Measurements from ENCODE around the gene SHISA6. TPM values are rescaled to one million over a fixed set of nuclear protein-coding genes. Genes with fewer than 3 reads are reported as not detected.

SHISA6 gene
- total RNA-seq, 1 donor from 2014 or later = not detected

- no peak overlapping the region for H3K27ac Mint-ChIP-seq
Measured at GRCh38 chr17:11461993-11462548, 221.1 kb downstream of the SHISA6 start.

DNA sequence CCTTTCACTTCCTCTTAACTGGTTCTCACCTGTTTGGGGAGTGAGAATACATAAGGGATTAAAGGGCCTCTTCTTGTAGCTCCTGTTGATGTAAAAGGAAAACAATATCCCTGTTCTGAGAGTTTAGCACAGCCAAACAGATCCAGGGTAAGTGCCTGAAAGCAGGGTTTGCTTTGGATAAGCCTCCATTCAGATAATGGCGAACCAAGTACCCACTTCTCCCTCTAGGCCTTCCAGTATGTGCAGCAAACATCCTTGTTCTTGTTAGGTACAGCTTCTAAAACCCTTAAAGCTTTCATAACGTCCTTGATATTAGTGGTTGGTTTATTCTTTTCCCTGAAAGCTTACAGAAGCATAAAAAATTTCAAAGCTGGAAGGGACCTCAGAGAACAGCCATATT is 226.6 kb downstream of the SHISA6 start:
- Mint-ChIP-seq H3K4me1 (ENCODE audit: low read depth) (no peaks in the 10 kb centered on the region), H3K9me3 (peaks cover 15% of the 10 kb centered on the region), H3K36me3 (ENCODE audit: low read depth) (no peaks in the 10 kb centered on the region), H3K27ac (no peak overlapping the region), H3K4me3 (no peak overlapping the region), H3K27me3 (ENCODE audit: insufficient read depth) (no peaks in the 10 kb centered on the region)
- intact Hi-C loops (cut with micrococcal nuclease) = no loop called here
- DNase-seq (ENCODE audit: low spot score) = no peak

More at GRCh38 chr17:11461993-11462548, 221.1 kb downstream of the SHISA6 start:
- Mint-ChIP-seq H3K27me3 (ENCODE audit: insufficient read depth) (no peaks in the 10 kb centered on the region), H3K4me1 (ENCODE audit: low read depth) (no peaks in the 10 kb centered on the region), H3K4me3 (no peak overlapping the region), H3K9me3 (peaks cover 20% of the 10 kb centered on the region), H3K36me3 (ENCODE audit: low read depth) (no peaks in the 10 kb centered on the region)
- intact Hi-C loops (cut with micrococcal nuclease) = no loop called here
- no peak for DNase-seq (ENCODE audit: low spot score)

DNA sequence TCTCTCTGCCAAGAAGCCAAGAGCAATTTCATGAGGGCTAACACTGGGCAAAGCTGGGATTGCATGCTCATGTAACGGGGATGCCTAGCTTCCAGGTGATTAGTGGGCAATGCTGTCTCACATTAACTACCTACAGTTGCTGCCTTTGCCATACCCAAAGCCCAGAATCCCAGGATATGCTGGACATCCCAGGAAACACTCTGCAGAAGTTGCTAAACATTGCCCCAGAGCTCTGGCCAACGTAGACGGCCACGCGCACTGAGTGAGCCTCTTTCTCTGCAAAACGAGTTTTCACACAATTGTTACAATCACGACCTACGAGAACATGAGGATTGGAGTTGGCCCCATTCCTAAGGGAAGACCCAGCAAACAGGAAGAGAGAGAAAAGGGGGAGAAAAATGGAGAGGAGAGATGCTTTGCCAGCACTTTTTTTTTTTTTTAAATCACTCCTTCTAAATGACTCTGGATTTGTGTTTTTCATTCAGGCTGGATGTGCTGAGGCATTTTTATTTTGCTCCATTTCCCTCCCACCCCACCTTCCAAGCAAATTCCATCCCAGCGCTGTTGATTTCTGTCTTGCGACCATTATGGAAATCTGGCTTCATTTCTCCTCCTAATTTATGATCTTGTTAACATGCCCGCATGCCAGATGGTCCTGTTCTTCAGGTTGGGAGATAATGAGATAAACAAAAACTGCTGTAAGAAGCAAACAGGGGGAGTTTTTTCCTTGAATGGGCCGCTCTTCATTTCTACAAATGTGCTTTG is 244.5 kb downstream of the SHISA6 start:
- Mint-ChIP-seq H3K27me3 (ENCODE audit: insufficient read depth) (no peaks in the 10 kb centered on the region), H3K9me3 (peaks cover 6% of the 10 kb centered on the region), H3K4me3 (no peak overlapping the region), H3K36me3 (ENCODE audit: low read depth) (no peaks in the 10 kb centered on the region), H3K27ac (no peak overlapping the region), H3K4me1 (ENCODE audit: low read depth) (no peaks in the 10 kb centered on the region)
- DNase-seq (ENCODE audit: low spot score) = no peak
- intact Hi-C loops (cut with micrococcal nuclease) = no loop called here

DNA sequence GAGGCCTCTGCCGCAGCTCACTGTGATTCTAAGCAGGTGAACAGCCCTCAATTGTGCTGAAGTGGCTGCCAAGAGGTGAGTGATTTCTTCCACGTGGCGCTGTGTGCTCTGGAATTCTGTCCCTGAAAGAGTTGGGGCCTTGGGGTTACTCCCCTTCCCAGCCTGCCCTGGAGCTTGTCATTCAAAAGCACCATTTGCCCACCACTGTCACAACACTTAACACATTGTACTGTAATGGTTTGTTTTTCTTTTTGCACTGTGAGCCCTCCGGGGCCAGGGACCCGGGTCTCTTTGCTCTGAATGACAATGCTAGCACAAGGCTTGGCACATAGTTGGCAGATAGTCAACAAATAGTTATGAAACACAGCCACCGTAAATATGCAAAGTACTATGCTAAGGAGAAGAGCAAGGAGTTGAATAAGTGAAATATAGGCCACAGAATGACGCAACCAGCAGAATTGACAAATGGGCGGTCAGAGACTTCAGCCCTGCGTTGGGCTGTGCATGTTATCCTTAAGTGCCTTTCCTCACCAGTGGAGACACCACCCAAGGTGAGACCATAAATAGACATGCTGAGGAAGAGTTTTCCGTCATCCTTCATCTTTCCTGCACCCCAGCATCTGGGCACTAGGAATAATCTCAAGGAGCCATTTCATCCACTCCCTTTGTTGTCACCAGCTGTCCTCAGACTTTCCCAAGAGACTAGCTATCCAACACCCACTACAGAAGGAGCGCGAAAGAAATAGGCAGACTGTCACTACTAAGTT is 245.3 kb downstream of the SHISA6 start:
- Mint-ChIP-seq H3K9me3 (peaks cover 4% of the 10 kb centered on the region), H3K27me3 (ENCODE audit: insufficient read depth) (no peaks in the 10 kb centered on the region), H3K4me3 (no peak overlapping the region), H3K4me1 (ENCODE audit: low read depth) (no peaks in the 10 kb centered on the region), H3K36me3 (ENCODE audit: low read depth) (no peaks in the 10 kb centered on the region), H3K27ac (no peak overlapping the region)
- intact Hi-C loops (cut with micrococcal nuclease) = no loop called here
- no peak for DNase-seq (ENCODE audit: low spot score)

- Mint-ChIP-seq H3K36me3 (ENCODE audit: low read depth) (no peaks in the 10 kb centered on the region), H3K27me3 (ENCODE audit: insufficient read depth) (no peaks in the 10 kb centered on the region), H3K4me1 (ENCODE audit: low read depth) (no peaks in the 10 kb centered on the region), H3K27ac (no peak overlapping the region), H3K9me3 (peaks cover 6% of the 10 kb centered on the region), H3K4me3 (no peak overlapping the region)
- no peak for DNase-seq (ENCODE audit: low spot score)
- intact Hi-C loops (cut with micrococcal nuclease) = no loop called here
Measured at GRCh38 chr17:11486868-11487310, 245.9 kb downstream of the SHISA6 start.

DNA sequence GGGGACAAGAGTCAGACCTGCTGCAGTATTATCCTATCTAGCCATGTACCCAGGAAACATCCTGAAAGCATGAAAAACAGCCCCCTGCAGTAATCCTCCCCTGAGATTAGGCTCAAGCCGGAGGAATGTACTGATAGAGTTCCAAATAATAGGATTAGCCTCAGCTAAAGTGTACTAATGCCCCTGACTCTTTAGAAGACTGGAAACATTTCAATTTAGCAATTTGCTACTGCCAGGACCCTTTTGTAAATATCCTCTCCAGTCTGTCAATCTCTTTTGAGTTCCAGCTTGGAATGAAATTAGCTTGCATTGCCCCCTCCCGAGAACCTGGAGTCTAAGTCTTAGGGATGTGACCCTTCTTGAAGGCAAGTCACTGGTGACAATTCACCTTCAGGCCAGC is 246.5 kb downstream of the SHISA6 start:
- Mint-ChIP-seq H3K4me3 (no peak overlapping the region), H3K27ac (no peak overlapping the region), H3K9me3 (peaks cover 9% of the 10 kb centered on the region), H3K27me3 (ENCODE audit: insufficient read depth) (no peaks in the 10 kb centered on the region), H3K4me1 (ENCODE audit: low read depth) (no peaks in the 10 kb centered on the region), H3K36me3 (ENCODE audit: low read depth) (no peaks in the 10 kb centered on the region)
- intact Hi-C loops (cut with micrococcal nuclease) = no loop called here
- no peak for DNase-seq (ENCODE audit: low spot score)

- intact Hi-C loops (cut with micrococcal nuclease) = no loop called here
- Mint-ChIP-seq H3K4me1 (ENCODE audit: low read depth) (no peaks in the 10 kb centered on the region), H3K27ac (no peak overlapping the region), H3K36me3 (ENCODE audit: low read depth) (no peaks in the 10 kb centered on the region), H3K9me3 (peaks cover 13% of the 10 kb centered on the region), H3K27me3 (ENCODE audit: insufficient read depth) (no peaks in the 10 kb centered on the region), H3K4me3 (no peak overlapping the region)
- DNase-seq (ENCODE audit: low spot score) = no peak
Measured at GRCh38 chr17:11488407-11488806, 247.4 kb downstream of the SHISA6 start.

GRCh38 chr17:11490171-11490755 is 249.2 kb downstream of the SHISA6 start:
- no peaks in the 10 kb centered on the region for H3K4me1 Mint-ChIP-seq (ENCODE audit: low read depth)
- H3K36me3 Mint-ChIP-seq (ENCODE audit: low read depth) = no peaks in the 10 kb centered on the region
- H3K4me3 Mint-ChIP-seq = no peak overlapping the region
- intact Hi-C loops (cut with micrococcal nuclease) = no loop called here
- no peak for DNase-seq (ENCODE audit: low spot score)
- no peaks in the 10 kb centered on the region for H3K27me3 Mint-ChIP-seq (ENCODE audit: insufficient read depth)
- H3K27ac Mint-ChIP-seq = no peak overlapping the region
- peaks cover 16% of the 10 kb centered on the region for H3K9me3 Mint-ChIP-seq

DNA sequence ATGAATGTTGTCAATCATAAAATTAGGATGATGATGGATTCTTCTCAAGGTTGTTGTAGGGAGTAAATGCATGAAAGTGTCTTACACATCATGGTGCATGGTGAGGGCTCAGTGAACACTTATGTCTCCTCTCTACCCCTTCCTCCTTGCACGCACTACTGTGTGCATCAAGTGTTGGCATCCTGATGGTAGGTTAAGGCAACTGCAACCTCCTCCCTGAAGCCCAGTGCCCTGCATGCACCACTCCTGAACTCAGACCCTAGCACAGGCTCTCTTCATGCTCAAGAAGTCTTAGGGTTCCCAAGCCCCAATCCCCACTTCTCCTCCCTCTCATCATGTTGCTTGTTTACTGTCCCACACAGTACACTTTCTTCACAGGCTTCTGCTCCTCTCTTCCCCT is 251.5 kb downstream of the SHISA6 start:
- Mint-ChIP-seq H3K27me3 (ENCODE audit: insufficient read depth) (no peaks in the 10 kb centered on the region), H3K4me3 (no peak overlapping the region), H3K27ac (no peak overlapping the region), H3K4me1 (ENCODE audit: low read depth) (no peaks in the 10 kb centered on the region), H3K36me3 (ENCODE audit: low read depth) (no peaks in the 10 kb centered on the region), H3K9me3 (peaks cover 16% of the 10 kb centered on the region)
- no peak for DNase-seq (ENCODE audit: low spot score)
- intact Hi-C loops (cut with micrococcal nuclease) = no loop called here

DNA sequence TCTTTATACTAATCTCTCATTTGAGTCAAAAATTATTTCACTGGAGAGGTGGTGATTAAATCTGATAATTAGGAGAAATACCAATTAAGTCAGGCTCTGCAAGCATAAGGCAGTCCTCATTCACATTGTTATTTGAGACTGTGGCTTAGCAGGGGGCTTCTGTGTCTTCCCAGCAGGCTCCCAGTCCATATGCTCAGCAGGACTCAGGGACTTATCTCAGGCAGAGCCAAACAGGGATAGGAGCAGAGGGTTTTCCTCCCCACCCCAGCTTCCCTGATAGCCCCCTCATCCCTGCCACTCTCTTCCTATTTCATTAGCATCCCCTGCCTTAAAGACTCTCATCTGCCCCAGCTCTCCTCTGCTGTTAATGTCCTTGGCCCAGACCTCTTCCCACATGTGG is 252.9 kb downstream of the SHISA6 start:
- H3K27ac Mint-ChIP-seq = no peak overlapping the region
- no peak for DNase-seq (ENCODE audit: low spot score)
- H3K36me3 Mint-ChIP-seq (ENCODE audit: low read depth) = no peaks in the 10 kb centered on the region
- no peaks in the 10 kb centered on the region for H3K27me3 Mint-ChIP-seq (ENCODE audit: insufficient read depth)
- peaks cover 16% of the 10 kb centered on the region for H3K9me3 Mint-ChIP-seq
- no peak overlapping the region for H3K4me3 Mint-ChIP-seq
- H3K4me1 Mint-ChIP-seq (ENCODE audit: low read depth) = no peaks in the 10 kb centered on the region
- intact Hi-C loops (cut with micrococcal nuclease) = no loop called here

- no peaks in the 10 kb centered on the region for H3K36me3 Mint-ChIP-seq (ENCODE audit: low read depth)
- H3K4me1 Mint-ChIP-seq (ENCODE audit: low read depth) = no peaks in the 10 kb centered on the region
- H3K27me3 Mint-ChIP-seq (ENCODE audit: insufficient read depth) = no peaks in the 10 kb centered on the region
- H3K9me3 Mint-ChIP-seq = peaks cover 12% of the 10 kb centered on the region
- intact Hi-C loops (cut with micrococcal nuclease) = no loop called here
- no peak overlapping the region for H3K4me3 Mint-ChIP-seq
- H3K27ac Mint-ChIP-seq = no peak overlapping the region
- DNase-seq (ENCODE audit: low spot score) = no peak
Measured at GRCh38 chr17:11495613-11496012, 254.6 kb downstream of the SHISA6 start.

- no peak for DNase-seq (ENCODE audit: low spot score)
- Mint-ChIP-seq H3K9me3 (peaks cover 11% of the 10 kb centered on the region), H3K4me1 (ENCODE audit: low read depth) (no peaks in the 10 kb centered on the region), H3K27me3 (ENCODE audit: insufficient read depth) (no peaks in the 10 kb centered on the region), H3K27ac (no peak overlapping the region), H3K36me3 (ENCODE audit: low read depth) (no peaks in the 10 kb centered on the region), H3K4me3 (no peak overlapping the region)
- intact Hi-C loops (cut with micrococcal nuclease) = no loop called here
Measured at GRCh38 chr17:11499881-11500280, 258.9 kb downstream of the SHISA6 start.

All from activated T-helper 1 cell treated with anti-CD3 and anti-CD28 coated beads, Interleukin-12 subunit alpha, Interleukin-12 subunit beta, Interleukin-2, Interleukin-4 antibody, amounts not matched to agents 30 ng/mL and 10 ng/mL and 1 ng/mL, durations not matched to agents 14 hours and 24 hours and 36 hours (primary cell).